HG02973 (cell line): Measurements from ENCODE around the gene SLC13A5.
"Not testable (repeated sequence)": the region's sequence is repeated elsewhere in the genome, so short reads cannot be mapped to it uniquely, and the experiment has no call there.

ENCODE experiments used
- ATAC-seq: cut with Tn5 transposase; IDR thresholded peaks from one replicate; pipeline ENCODE4 v1.9.1; 2021; ENCODE audit warnings: moderate library complexity; ENCODE audit not compliant: unreplicated experiment

SLC13A5 gene

DNA sequence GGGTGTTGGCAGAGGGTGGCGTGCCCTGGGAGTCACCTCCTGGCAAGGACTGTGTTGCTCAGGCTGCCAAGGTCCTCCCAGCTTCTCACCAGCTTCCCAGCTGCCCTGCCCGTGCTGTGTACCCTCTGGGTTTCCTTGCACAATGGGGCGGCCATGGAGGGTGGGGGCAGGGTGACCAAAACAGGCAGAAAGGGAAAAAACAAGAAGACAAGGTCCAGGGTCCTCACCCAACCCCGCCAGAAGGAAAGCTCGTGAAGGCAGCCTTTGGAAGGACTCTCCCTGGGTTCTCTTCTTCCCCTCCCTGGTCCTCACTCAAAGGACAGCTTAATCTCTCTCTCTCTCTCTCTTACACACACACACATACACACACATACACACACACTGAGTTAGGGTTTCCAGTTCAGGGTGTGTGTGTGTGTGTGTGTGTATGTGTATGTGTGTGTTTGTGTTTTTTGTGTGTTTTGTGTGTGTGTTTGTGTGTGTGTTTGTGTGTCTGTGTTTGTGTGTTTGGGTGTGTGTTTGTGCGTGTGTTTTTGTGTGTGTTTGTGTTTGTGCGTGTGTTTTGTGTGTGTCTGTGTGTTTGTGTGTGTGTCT is 2.0 kb downstream of the SLC13A5 start:
- no peak for ATAC-seq

DNA sequence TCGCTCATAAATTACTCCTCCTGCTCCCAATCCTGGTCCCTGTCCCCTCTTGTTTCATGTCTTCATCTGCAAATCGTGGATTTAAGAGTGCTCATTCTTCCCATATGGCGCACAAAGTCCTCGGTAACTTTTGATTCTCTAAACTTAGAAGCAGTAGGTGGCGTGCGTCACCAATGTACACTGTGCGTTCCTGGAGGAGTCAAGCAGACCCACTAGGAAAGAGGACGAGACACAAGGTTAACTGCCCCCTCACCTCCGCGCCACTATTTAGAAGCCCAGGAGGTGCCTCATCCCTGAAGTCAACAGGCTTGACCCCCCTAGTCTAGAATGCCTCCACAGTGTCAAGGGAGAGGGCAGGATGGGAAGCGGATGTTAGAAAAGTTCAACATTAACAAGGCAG is 2.9 kb downstream of the SLC13A5 start:
- no peak for ATAC-seq

- ATAC-seq, result no peak
These were observed 4.7 kb downstream of the SLC13A5 start for GRCh38 chr17:6708357-6708961.

DNA sequence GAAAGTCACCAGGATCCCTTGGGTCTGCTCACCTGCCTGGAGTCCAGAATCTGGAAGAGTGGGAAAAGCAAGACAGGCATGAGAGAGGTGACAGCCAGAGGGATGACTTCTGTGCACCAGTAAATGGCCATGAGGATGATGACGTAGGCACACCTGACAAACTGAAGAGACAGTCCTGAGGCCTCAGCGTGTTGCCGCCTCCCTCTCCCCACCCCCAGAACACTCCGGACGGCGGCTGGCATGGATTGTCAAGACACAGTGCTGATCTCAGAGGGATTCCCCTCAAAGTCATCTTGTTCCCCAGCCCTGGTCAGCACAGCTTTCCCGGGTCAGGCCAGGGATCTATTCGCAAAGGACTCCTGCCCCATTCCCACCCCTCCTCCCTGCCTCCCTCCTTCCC is 6.2 kb downstream of the SLC13A5 start:
- no peak for ATAC-seq

DNA sequence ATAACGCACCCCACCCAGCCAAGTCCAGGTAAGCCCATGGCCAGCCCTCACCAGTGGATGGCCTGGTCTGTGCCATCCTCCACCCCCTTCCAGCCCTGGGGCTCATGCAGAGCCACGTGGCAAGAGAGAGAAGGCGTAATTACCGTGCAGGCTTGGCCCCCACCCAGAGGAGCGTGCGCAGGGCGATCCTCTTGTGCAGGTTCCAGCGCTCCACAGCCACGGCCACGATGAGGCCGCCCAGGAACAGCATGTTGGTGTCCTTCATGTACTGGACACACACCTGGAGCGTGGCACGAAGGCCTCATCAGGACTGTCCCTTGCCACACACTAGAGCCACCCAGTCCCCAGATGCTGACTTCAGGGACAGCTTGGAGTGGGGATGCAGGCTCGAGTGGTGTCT is 6.7 kb downstream of the SLC13A5 start:
- no peak for ATAC-seq

DNA sequence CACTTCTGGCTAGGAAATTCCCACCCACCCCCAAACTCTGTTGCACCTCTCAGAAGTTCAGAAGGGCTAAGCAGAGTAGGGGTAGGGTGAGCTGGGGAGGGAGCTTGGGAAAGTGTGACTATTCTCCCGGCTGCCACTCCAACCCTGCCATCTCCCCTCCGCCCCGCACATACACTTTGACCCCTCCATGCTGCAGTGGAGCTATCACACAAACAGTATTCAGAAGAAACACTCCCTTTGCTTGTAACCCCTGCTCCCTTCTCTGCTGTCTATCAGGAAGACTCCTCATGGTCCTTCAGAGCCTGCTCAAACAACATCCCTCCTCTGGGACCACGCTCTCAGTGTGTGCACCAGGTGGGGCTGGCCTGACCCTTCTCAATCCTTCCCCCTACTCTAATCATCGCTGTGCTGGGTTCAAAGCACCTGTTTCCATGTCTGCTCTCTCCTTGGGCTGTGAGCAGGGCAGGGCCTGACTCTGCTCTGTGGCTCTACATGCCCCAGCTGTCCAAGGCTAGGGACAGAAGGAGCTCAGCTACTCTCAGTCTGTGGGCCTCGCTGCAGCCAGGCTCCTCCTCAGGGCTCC is 8.6 kb downstream of the SLC13A5 start:
- ATAC-seq, result no peak

- no peak for ATAC-seq
These were observed 9.4 kb downstream of the SLC13A5 start for GRCh38 chr17:6703751-6704150.

DNA sequence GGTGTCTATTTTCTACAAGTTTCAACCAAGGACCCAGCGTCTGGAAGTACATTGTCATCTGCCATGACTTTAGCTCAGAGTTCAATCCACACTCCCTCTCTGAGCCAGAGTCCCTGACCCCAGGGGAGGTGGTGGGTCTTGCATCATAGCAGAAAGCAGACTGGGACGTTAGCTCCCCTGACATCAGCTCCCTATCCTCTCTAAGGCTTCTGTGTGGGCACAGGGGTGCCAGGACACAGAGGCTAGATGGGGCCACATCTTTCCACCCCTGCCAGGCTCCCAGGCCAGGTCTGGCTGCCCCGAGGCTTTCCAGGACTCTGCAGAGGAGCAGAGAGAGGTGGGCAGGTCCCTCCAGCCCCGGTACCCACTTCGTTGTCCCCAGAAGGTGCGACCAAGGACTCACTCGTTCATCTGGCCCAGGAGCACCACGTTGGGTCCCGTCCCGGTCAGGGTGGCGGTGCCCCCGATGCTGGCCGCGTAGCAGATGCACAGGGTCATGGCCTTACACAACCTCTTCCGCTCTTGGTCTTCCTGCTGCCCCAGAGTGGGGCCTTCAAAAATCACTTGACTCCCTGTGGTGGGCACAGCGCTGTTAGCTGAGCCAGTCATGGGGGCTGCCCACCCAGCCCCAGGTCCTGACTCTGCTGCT is 10.5 kb downstream of the SLC13A5 start:
- ATAC-seq, result no peak

GRCh38 chr17:6701719-6702118 is 11.4 kb downstream of the SLC13A5 start:
- no peak for ATAC-seq

DNA sequence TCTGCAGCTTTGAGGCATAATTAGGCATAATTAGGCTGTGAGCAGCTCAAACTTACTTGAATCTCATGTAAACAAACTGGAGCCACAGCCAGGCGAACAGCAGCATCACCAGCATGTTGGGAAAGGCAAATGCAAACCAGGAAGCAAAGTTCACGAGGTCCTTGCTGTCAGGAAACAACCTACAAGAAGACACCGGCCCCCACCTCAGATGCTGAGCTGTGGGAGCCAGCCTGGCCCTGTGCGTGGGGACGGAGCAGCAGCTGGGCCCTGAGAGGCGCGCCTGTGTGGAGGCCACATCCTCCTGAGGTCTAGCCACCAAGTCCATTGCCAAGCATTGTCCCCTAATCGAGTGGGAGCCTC is 12.2 kb downstream of the SLC13A5 start:
- no peak for ATAC-seq

DNA sequence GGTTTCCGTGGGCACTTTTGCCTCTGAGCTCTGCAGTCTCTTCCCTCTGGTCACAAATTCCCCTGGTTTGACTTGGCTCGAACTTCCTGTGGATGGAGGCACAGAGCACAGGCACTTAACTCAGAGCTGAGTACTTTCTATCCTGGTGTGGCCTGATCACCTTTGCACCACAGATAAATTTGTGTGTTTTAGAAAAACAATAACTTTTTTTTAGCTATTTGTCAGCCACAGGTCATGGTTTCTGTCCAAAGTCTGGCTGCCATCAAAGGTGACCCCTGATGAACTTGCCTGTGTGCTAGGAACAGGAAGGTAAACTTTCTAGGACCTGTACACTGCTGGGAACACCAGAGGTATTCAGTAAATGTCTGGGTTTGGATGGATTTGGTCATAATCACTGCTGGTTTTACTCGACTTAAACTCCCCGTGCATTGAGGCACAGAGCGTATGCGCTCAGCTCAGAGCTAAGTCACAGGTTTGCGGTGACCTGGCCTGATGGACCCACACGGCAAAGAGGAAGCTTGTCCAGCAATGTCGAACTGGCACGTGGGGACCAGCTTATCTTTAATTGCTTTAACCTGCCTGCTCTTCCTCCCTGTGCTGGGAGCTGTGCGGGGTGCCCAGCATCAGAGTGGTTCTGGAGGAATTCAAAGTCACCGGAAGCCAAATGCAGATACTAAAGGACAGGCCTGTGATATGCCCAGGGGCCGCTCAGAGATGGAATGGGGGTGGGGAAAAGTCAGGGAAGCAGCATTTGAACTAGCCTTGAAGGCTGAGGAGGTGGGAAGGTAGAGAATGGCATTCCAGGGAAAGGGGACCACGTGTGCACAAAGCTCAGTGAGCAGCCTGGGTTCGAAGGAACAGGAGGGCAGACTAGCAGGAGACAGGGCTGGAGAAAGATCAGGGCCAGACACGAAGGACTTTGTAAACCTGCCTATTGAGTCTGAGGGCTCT is 12.9 kb downstream of the SLC13A5 start:
- no peak for ATAC-seq

- ATAC-seq, result no peak
These were observed 15.2 kb downstream of the SLC13A5 start for GRCh38 chr17:6698004-6698403.

- no peak for ATAC-seq
These were observed 16.3 kb downstream of the SLC13A5 start for GRCh38 chr17:6696906-6697305.

DNA sequence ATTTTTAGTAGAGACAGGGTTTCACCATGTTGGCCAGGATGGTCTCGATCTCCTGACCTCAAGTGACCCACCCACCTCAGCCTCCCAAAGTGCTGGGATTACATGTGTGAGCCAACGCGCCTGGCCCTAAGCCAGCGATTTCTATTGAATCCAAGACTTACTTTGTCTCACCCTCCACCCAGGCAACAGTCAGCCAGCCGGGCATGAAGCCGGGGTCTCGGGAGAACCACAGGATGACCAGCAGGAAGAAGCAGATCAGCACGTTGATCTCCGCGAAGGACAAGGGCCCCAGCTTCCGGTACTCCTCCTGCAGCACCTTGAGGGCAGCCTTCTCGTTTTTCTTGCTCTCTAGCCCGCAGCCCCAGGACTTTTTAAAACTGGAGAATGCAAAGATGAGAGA is 17.6 kb downstream of the SLC13A5 start:
- no peak for ATAC-seq

DNA sequence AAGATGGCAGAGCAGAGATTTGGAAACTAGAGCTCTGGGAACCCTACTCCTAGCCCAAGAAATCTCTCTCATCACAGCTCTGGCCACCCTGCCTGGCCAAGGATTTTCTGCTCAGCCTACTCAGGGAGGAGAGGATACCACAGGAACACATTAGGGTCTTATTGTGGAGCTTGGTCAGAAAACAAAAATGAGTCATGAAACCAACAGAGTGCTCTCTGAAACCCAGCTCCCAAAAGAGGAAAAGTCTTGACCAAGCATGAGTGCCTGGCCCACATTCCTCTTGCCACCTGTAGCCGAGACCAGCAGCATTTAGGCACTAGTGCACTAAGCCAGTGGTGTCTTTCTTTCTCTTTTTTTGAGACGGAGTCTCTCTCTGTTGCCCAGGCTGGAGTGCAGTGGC is 18.1 kb downstream of the SLC13A5 start:
- no peak for ATAC-seq

DNA sequence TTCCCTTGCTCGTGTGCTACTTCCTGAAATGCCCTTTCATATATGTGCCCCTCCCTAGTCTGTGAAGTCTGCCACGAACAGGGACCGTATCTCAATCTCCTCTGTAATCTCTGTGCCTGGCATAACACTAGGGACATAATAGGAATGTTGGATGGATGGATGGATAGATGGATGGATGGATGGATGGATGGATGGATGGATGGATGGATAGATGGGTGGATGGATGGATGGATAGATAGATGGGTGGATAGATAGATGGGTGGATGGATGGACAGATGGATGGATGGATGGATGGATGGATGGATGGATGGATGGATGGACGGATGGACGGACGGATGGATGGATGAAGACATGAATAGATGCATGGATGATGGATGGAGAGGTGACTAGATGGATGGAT is 21.2 kb downstream of the SLC13A5 start:
- not testable (repeated sequence) for ATAC-seq

- ATAC-seq, result no peak
These were observed 21.6 kb downstream of the SLC13A5 start for GRCh38 chr17:6691546-6691945.

- ATAC-seq, result no peak
These were observed 22.5 kb downstream of the SLC13A5 start for GRCh38 chr17:6690641-6691040.

- ATAC-seq, result no peak
These were observed 24.2 kb downstream of the SLC13A5 start for GRCh38 chr17:6688944-6689343.

- no peak for ATAC-seq
These were observed 27.1 kb downstream of the SLC13A5 start for GRCh38 chr17:6686026-6686425.
